HL-60/S4 (cell line): ENCODE measurements around the gene CLEC2A.
"Not testable (repeated sequence)": the region's sequence is repeated elsewhere in the genome, so short reads cannot be mapped to it uniquely, and the experiment has no call there.

Experiments
- in situ Hi-C: fragments of 300-500 bp; cut with MboI; formaldehyde crosslinking; loops from 2 replicates; pipeline ENCODE4 v1.14.3; 2022; ENCODE audit warnings: low sequenced_read_pairs

The CLEC2A gene, protein sequence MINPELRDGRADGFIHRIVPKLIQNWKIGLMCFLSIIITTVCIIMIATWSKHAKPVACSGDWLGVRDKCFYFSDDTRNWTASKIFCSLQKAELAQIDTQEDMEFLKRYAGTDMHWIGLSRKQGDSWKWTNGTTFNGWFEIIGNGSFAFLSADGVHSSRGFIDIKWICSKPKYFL

GRCh38 chr12:9932270-9932669 is at the start of gene CLEC2A:
Gene CLEC2A (minus strand): TSS chr12:9932370. CDS start chr12:9932329, 41 bp downstream.
- in situ Hi-C loops, result no loop called here

DNA sequence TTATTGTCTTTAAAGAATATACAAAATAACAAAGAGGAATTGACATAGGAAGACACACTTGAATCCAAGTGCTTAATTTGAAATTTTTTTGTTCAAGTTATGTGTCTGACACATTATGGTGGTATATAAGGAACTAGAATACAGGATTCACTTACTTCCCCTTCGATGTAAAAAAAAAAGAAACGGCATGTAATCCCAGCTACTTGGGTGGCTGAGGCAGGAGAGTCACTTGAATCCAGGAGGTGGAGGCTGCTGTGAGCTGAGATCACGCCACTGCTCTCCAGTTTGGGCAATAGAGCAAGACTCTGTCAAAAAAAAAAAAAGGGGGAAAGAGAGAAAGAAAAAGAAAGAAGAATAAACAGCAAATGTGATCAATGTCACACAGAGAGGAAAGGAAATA is 48.0 kb upstream of the CLEC2A start:
- in situ Hi-C loops, result no loop called here

DNA sequence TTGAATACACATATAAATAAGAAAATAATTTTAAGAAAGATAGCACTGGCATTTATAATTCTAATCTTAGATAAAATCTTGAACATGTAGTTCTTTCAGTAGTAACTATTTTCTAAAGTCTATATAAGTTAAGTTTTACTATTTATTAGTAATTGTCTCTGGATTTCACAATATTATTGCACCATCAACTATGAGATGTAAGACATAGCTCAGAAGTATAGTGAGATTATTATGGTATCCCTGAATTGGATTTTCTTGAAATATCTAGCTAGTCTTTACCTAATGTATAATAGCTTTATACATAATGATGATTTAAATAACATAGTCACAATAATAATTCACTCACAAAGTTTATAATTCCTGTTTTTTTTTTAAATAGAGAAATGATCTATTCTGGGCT is 45.7 kb upstream of the CLEC2A start:
- in situ Hi-C loops, result no loop called here

- in situ Hi-C loops, result not testable (repeated sequence)
Observed at GRCh38 chr12:9976626-9977025, 44.5 kb upstream of the CLEC2A start.

- in situ Hi-C loops, result no loop called here
Observed at GRCh38 chr12:9975614-9976013, 43.4 kb upstream of the CLEC2A start.

DNA sequence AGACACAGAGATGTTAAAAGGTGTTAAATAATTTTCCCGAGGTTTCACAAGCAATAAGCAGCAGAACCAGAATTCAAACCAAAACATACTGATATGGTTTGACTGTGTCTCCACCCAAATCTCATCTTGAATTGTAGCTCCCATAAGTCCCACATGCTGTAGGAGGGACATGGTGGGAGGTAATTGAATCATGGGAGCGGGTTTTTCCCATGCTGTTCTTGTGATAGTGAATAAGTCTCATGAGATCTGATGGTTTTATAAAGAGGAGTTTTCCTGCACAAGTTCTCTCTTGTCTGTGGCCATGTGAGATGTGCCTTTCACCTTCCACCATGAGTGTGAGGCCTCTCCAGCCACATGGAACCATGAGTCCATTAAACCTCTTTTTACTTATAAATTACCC is 42.6 kb upstream of the CLEC2A start:
- in situ Hi-C loops, result not testable (repeated sequence)

DNA sequence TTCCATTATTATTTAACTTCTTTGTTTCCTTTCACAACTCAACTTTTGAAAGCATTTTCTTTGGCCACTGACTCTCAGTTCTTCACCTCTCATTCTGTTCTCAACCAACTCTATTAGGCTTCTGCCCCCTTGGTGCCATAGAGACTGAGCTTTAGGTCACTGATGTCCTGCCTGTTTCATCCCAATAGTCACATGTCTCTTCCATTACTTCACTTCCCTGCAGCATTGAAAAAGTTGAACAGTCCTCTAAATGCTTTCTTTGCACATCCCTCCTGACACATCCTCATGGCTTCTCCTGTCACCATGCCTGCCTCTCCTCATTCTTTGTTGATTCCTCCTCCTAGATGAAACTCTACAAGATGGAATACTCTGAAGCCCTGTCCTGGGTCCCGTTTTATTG is 41.8 kb upstream of the CLEC2A start:
- in situ Hi-C loops, result no loop called here

DNA sequence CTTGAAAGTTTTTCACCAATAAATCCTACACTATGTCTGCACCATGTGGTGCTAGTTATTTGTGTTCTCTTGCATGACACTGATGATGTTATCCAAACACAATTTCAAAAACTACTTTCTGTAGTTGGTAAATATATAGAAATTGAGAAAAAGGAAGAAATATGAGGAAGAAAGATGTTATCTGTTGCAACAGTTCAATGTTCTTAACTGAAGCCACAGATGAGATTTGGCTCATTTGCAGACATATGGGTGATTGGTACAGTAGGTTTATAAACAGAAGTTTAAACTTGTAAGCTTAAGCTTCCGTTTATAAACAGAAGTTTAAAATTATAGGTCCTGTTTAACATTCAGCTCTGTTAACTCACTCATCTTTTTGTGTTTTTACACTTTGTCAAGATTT is 39.0 kb upstream of the CLEC2A start, which contains the start of gene CLEC12A:
Gene CLEC12A, plus strand, starts transcription at position 229 of the 400 bp plus-strand sequence. CDS start 188 bp downstream, outside the sequence.
- in situ Hi-C loops, result no loop called here

- in situ Hi-C loops, result no loop called here
Observed at GRCh38 chr12:9969673-9970072, 37.5 kb upstream of the CLEC2A start.

GRCh38 chr12:9961901-9962300 is 29.7 kb upstream of the CLEC2A start:
- in situ Hi-C loops, result no loop called here

DNA sequence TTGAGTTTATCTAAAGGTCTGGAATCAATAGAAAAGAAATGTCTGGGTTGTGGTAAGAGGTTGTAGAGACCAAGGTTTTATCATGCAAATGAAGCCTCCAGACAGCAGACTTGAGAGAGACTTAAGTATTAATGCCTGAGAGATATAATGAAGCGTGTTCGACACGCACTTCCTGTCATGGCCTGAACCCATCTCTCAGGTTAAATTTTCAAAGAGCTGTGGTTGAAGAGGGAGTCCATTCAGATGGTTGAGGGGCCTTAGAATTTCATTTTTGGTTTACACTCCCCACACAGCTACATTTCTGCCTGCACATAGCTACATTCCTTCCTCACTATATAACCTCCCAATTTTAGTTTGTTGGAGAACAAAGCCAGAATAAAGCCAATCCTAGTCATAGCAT is 28.9 kb upstream of the CLEC2A start:
- in situ Hi-C loops, result no loop called here

- in situ Hi-C loops, result no loop called here
Observed at GRCh38 chr12:9960590-9960989, 28.4 kb upstream of the CLEC2A start.

- in situ Hi-C loops, result no loop called here
Observed at GRCh38 chr12:9957834-9958233, 25.7 kb upstream of the CLEC2A start.

GRCh38 chr12:9952954-9953729 is 21.0 kb upstream of the CLEC2A start:
- in situ Hi-C loops, result not testable (repeated sequence)

DNA sequence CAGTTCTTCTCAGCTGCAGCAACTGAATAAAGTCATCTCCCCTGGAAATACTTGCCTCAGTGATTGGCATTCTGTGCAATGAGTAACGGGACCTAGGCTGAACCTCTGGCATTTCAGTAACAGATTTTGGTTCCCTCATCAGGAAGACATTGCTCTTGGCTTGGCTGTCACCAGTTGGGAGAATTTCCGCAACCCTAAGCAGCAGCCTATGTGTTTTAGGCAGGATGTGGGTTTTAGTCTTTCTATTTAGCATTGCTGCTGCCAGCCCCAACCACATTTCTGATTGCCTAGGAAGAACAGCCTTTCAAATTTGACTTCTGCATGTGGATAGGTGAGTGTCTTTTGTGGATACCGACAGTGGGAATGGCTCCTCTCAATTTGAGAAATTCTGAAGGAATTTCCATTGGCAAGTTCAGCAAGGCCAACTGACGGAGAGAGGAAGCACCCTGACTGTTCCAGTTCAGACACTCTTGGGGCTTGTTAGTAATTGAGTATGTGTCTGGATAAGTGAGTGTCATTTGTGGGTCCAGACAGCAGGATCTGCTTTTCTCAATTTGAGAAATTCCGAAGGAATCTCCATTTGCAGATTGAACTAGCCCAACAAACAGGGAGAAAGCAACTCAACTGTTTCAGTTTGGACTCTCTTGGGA is 19.0 kb upstream of the CLEC2A start:
- in situ Hi-C loops, result no loop called here

DNA sequence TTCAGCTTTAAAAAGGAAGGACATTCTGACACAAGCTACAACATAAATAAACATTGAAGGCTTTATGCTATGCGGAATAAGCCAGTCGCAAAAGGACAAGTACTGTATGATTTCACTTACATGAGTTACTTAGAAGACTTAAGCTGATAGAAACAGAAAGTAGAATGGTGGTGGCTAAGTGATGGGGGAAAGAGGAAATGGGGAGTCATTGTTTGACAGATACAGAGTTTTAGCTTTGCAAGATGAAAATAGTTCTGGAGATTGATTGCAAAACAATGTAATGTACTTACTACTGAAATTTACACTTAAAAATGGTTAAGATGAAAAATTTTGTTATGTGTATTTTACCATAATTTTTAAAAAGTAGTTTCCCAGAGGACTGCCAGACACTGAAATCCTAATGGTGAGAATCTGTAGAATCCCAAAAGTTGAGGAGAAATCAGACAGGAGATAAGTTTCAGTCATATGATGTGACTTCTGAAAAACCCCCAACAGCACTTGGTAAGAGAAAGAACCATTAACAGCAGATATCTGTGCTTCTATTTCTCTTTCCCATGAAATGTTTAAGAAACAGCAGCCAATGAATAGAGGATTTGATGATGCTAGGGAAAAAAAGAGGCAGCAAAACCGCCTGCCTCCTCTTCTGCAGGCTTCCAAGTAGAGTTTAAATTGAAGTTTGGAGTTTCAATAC is 16.6 kb upstream of the CLEC2A start:
- in situ Hi-C loops, result no loop called here

DNA sequence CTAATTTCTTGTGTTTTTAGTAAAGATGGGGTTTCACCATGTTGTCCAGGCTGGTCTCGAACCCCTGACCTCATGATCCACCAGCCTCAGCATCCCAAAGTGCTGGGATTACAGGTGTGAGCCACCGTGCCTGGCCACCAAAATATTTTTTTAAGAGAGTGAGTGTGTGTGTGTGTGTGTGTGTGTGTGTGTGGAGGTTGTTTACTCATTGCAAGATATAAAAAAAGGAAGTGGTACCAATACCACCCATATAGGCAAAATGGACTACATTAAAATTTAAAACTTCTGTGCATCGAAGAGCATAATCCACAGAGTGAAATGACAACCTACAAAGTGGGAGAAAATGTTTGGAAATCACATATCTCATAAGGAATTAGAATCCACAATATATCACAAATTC is 15.5 kb upstream of the CLEC2A start:
- in situ Hi-C loops, result no loop called here

DNA sequence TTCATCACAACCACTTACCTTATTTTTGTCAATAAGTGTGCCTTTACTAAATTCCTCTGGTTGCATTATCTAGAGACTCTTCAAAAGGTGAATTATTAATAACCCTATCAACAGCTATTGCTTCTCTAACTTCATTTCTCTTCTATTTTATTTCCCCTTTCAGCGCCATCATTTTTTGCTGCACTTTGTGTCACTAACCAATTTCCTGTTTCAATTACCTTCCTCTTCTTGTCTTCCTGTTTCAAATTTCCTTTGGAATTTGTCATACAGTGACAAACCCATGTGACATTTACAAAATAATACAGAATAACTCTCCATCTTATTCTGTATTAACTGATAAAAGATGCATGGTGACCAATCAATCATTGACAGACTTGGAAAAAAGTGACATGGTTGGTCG is 12.2 kb upstream of the CLEC2A start:
- in situ Hi-C loops, result no loop called here

- in situ Hi-C loops, result no loop called here
Observed at GRCh38 chr12:9943240-9943639, 11.1 kb upstream of the CLEC2A start.

GRCh38 chr12:9941838-9942237 is 9.7 kb upstream of the CLEC2A start:
- in situ Hi-C loops, result no loop called here

DNA sequence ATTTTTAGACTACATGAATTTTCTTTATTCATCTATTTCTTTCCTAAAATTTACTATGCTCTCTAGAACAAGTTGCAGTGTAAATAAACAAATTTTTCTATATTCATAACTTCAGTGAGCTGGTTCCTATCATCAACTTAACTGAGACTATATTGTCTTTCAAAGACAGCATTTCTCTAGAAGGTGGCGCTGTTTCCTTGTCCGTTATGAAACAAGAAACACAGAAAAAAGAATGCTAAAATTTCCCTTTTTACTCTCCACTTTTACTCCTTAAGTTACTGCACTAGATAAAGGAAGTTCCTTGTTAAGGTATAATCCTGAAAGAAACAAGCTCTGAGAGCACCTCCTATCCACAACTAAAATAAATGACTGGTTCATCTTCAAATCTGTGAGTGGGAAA is 8.2 kb upstream of the CLEC2A start:
- in situ Hi-C loops, result no loop called here
